Activated T-cell treated with anti-CD3 and anti-CD28 coated beads for 4 hours (primary cell): ENCODE data around the gene OR1F1.
"Not testable (repeated sequence)": the region's sequence is repeated elsewhere in the genome, so short reads cannot be mapped to it uniquely, and the experiment has no call there.

Experiments
- DNase-seq: peaks from one replicate; pipeline ENCODE4 v3.0.0-alpha.2; 2020

Gene OR1F1

GRCh38 chr16:3187798-3188674 is at the start of gene OR1F1:
OR1F1 (plus strand) TSS chr16:3188204.
- DNase-seq: no peak

- DNase-seq: no peak
These were observed 49.7 kb upstream of the OR1F1 start for GRCh38 chr16:3138342-3138741.

- DNase-seq: no peak
These were observed 49.1 kb upstream of the OR1F1 start for GRCh38 chr16:3138823-3139426.

- not testable (repeated sequence) for DNase-seq
These were observed 48.4 kb upstream of the OR1F1 start for GRCh38 chr16:3139561-3139960.

GRCh38 chr16:3140603-3141427 is 47.2 kb upstream of the OR1F1 start:
- DNase-seq: no peak

GRCh38 chr16:3141781-3142311 is 46.2 kb upstream of the OR1F1 start:
- no peak for DNase-seq

DNA sequence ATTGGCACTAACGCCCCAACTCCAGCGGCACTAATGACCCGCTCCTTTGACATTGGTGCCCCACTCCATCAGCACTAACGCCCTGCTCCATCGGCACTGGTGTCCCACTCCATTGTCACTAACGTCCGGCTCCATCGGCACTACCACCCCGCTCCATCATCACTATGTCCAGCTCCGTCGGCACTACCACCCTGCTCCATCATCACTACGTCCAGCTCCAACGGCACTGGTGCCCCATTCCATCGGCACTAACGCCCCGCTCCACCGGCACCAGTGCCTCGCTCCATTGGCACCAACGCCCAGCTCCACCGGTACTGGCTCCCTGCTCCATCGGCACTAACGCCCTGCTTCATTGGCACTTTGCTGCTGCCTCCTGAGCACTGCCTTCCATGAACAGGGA is 45.7 kb upstream of the OR1F1 start:
- DNase-seq: no peak

- DNase-seq: no peak
These were observed 45.2 kb upstream of the OR1F1 start for GRCh38 chr16:3142770-3143169.

DNA sequence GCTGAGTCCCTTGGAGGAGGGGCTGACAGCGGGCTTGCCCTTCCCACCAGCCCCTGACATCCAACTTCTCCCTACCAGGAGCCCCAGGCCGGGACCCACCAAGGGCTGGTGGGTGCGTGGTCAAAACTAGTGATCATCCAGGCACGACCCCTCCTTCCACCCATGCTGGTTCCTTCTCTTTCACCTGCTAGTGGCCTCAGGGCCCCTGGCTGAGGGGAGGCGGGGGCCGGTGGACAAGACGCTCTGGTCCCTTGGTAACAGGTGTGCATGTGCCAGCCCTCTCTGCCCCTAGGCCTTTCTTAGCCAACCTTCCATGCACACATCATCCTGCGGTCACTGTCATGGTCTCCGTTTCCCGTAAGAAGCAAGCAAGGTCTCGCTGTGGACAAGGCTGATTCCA is 44.8 kb upstream of the OR1F1 start:
- DNase-seq: no peak

GRCh38 chr16:3143598-3144320 is 44.2 kb upstream of the OR1F1 start:
- DNase-seq: no peak

DNA sequence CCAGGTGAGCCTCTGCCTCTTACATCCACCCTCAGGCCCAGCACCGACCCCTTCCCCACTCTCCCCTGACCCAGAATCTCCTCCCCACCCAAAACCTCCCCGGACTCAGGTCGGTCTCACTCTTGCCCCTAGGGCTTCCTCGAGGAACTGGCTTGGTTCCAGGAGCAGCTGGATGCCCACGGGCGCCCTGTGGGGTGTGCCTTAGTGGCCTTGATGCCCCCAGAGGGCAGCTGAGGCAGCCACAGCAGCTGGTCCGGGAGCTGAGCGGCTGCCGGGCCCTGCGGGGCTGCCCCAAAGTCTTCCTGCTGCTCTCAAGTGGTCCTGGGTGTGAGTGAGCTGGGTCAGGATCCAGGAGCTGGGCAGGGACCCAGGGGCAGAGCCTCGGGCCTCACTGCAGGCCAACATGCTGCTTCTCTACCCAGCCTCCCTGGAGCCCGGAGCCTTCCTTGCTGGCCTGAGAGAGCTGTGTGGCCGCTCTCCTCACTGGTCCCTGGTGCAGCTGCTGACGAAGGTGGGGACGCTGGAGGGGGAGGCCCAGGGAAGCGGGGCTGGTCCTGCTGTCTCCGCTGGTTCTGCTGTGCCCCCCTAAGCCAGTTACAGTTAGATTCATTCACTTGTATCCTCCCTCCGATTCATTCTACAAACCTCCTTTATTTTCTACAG is 43.6 kb upstream of the OR1F1 start:
- no peak for DNase-seq

DNA sequence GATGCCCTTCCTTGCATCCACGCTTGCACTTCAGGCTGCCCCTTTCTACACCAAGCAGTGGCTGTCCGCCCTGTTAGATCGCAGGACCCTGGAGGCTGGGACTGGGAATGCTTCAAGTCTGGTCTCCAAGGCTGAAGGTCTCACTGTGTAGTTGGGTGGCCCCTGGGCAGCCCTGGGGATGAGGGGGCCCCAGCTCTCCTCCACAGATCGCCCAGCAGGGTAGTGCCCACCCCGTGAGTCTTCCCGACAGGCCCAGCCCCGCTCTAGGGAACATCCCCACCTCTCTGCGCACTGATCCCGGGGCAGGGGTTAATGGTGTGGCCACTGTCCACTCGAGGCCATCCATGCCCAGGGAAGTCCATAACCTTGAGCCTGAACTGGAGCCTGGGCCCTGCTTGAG is 42.9 kb upstream of the OR1F1 start:
- DNase-seq: no peak

DNA sequence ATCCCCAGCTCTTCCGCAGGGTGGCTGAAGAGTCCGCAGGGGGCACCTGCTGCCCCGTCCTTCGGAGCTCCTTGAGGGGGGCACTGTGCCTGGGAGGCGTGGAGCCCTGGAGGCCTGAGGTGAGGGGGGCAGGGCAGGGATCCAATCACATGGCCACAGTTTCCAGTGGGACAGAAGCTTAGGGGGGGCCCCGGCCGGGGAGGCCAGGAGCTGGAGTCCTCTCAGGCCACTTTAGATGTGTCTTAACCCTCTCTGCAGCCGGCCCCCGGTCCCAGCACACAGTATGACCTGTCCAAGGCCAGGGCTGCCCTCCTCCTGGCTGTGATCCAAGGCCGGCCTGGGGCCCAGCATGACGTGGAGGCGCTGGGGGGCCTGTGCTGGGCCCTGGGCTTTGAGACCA is 42.3 kb upstream of the OR1F1 start:
- DNase-seq: no peak

- DNase-seq: no peak
These were observed 40.8 kb upstream of the OR1F1 start for GRCh38 chr16:3147046-3147756.

DNA sequence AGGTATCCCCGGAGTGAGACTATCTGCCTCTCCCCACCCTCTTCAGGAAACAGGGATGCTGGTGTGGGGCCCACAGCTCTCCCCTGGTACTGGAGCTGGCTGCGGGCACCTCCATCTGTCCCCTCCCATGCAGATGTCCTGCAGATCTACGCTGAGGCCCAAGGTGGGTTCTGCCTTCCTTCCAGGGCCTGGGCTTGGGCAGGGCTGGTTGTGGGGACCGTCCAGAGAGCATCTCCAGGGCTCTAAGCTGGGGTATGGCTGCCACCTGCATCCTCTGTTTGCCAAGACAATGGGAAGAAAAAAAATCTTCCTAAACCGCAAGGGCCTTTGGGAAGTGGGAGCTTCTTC is 40.3 kb upstream of the OR1F1 start:
- DNase-seq: no peak

DNA sequence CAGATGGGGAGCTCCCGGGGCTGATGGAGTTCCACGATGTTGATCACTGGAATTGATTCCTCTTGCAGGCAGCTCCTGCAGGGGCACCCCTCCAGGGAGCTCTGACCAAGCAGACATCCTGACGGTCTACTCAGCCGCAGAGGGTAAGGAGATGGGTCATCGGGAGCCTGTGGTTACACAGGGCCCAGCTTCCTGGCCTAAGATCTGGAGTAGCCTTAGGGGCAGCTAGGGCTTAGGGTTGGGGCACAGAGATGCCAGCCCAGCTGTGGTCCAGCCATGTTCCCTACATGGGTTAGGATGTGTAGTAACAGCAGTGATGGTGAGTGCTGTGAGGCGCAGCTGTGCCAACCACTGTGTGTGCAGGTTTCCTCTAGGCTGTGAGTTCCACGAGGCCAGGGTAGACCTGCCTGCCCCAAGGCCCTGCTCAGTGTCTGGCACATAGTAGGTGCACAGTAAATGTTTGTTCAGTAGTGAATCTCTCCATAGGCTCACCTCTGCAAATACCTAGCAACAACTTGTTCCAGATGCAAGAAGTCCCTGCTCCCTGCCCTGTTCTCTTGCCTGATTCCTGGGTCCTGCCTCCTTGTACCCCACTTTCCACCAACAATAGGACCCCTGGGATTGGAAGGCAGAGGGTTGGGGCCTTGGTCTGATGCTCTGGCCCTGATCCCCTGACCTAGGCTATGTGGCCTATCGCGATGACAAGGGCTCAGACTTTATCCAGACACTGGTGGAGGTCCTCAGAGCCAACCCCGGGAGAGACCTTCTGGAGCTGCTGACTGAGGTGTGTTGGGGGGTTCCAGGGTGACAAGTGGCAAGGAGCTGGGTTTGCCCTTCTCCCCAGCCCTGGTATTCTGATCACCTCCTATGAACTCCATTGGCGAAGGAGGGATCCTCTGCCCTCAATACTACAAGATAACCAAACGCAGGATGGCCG is 39.5 kb upstream of the OR1F1 start:
- no peak for DNase-seq

DNA sequence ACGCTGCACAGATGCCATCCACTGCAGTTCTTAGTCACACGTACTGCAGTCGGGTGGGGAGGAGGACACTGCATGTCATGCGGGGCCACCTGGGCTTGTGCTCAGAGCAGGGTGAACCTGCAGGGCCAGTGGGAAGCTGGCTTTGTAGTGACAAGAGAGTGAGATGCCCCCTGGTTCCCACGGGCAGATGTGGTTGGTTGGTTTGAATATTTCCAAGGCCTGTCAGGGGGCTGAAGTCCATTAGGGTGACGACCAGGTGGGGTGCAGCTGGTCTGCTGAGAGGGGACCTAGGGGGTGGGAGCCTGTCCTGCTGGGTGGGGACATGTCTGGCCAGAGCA is 38.8 kb upstream of the OR1F1 start:
- DNase-seq: no peak

GRCh38 chr16:3149630-3150345 is 38.2 kb upstream of the OR1F1 start:
- no peak for DNase-seq

GRCh38 chr16:3150346-3151218 is 37.4 kb upstream of the OR1F1 start:
- DNase-seq: peak; percentile 100
